GM23338 (cell line): Measurements from ENCODE around the gene KIF18B. TPM values are rescaled to one million over a fixed set of nuclear protein-coding genes. Genes with fewer than 3 reads are reported as not detected.
"Not testable (repeated sequence)": the region's sequence is repeated elsewhere in the genome, so short reads cannot be mapped to it uniquely, and the experiment has no call there.

Experiments used
- ATAC-seq: fragments of 200-7000 bp; cut with Tn5 transposase; 3 replicates; pipeline ENCODE4 v1.9.1; 2020
- DNase-seq: peaks from one replicate; pipeline ENCODE4 v3.0.0-alpha.2; 2015; ENCODE audit warnings: low spot score
- H2AFZ ChIP-seq: fragments of 200-600 bp; sonication (generic); 2 replicates; pipeline ENCODE4 v1.8.0; 2016; ENCODE audit warnings: antibody characterized with exemption, mild to moderate bottlenecking, moderate library complexity
- H3F3A ChIP-seq: fragments of 200-600 bp; sonication (generic); replicated peaks from 2 replicates; pipeline ENCODE4 v1.8.0; 2017; ENCODE audit warnings: antibody characterized with exemption, mixed run types, low read depth
- H3K27ac ChIP-seq: fragments of 200-600 bp; sonication (generic); 2 replicates; pipeline ENCODE4 v1.6.1; 2016; ENCODE audit warnings: low read depth
- H3K27me3 ChIP-seq: fragments of 200-600 bp; sonication (generic); 2 replicates; pipeline ENCODE4 v1.8.0; 2016; ENCODE audit warnings: mild to moderate bottlenecking, mixed run types, moderate library complexity; ENCODE audit not compliant: insufficient read depth
- H3K36me3 ChIP-seq: fragments of 200-600 bp; sonication (generic); 2 replicates; pipeline ENCODE4 v1.8.0; 2016; ENCODE audit warnings: mild to moderate bottlenecking; ENCODE audit not compliant: insufficient read depth
- H3K4me1 ChIP-seq: fragments of 200-600 bp; sonication (generic); 2 replicates; pipeline ENCODE4 v1.8.0; 2016; ENCODE audit warnings: mild to moderate bottlenecking, moderate library complexity; ENCODE audit not compliant: insufficient read depth
- H3K4me2 ChIP-seq: fragments of 200-600 bp; sonication (generic); 2 replicates; pipeline ENCODE4 v1.7.1; 2017; ENCODE audit warnings: mixed run types
- H3K4me3 ChIP-seq: fragments of 200-600 bp; sonication (generic); 2 replicates; pipeline ENCODE4 v1.6.1; 2016; ENCODE audit warnings: mixed run types
- H3K79me2 ChIP-seq: fragments of 200-600 bp; sonication (generic); replicated peaks from 2 replicates; pipeline ENCODE4 v1.8.0; 2017; ENCODE audit warnings: mild to moderate bottlenecking; ENCODE audit not compliant: insufficient read depth
- H3K9me2 ChIP-seq: fragments of 200-600 bp; sonication (generic); 2 replicates; pipeline ENCODE4 v1.8.0; 2017; ENCODE audit not compliant: insufficient read depth
- H4K20me1 ChIP-seq: fragments of 200-600 bp; sonication (generic); replicated peaks from 2 replicates; pipeline ENCODE4 v1.8.0; 2017; ENCODE audit warnings: mild to moderate bottlenecking; ENCODE audit not compliant: insufficient read depth
- H3K27ac Mint-ChIP-seq: 2 replicates; pipeline ENCODE4 v1.8.0; 2020; ENCODE audit warnings: inconsistent platforms, mild to moderate bottlenecking, moderate library complexity, mixed read lengths
- H3K27me3 Mint-ChIP-seq: 3 replicates; pipeline ENCODE4 v1.8.0; 2022; ENCODE audit warnings: low read depth, mild to moderate bottlenecking, moderate library complexity, mixed read lengths, inconsistent platforms; ENCODE audit not compliant: insufficient read depth, poor library complexity
- H3K36me3 Mint-ChIP-seq: 3 replicates; pipeline ENCODE4 v1.8.0; 2021; ENCODE audit warnings: low read depth, mild to moderate bottlenecking, inconsistent platforms, moderate library complexity, mixed read lengths
- H3K4me1 Mint-ChIP-seq: 3 replicates; pipeline ENCODE4 v1.8.0; 2020; ENCODE audit warnings: mild to moderate bottlenecking, inconsistent platforms, mixed read lengths
- H3K4me3 Mint-ChIP-seq: 3 replicates; pipeline ENCODE4 v1.8.0; 2021; ENCODE audit warnings: moderate library complexity, mild to moderate bottlenecking, inconsistent platforms, mixed read lengths
- H3K9me3 Mint-ChIP-seq: 3 replicates; pipeline ENCODE4 v1.8.0; 2020; ENCODE audit warnings: moderate library complexity, mild to moderate bottlenecking, inconsistent platforms, mixed read lengths
- CREB1 ChIP-seq: fragments of 250-450 bp; sonication (Bioruptor Pico); IDR thresholded peaks from 2 replicates; pipeline ENCODE4 v1.5.0; 2020; ENCODE audit warnings: low read depth, mild to moderate bottlenecking, moderate library complexity
- ETS1 ChIP-seq: IDR thresholded peaks from 2 replicates; pipeline ENCODE4 v1.6.1; 2016; ENCODE audit warnings: antibody characterized with exemption
- EZH2phosphoT487 ChIP-seq: fragments of 200-600 bp; sonication (generic); IDR thresholded peaks from one replicate; pipeline ENCODE4 v1.8.1; 2018; ENCODE audit warnings: antibody characterized with exemption; ENCODE audit not compliant: unreplicated experiment
- ZNF331 ChIP-seq: fragments of 250-450 bp; sonication (Bioruptor Pico); IDR thresholded peaks from 2 replicates; pipeline ENCODE4 v1.5.0; 2020; ENCODE audit warnings: low read depth, mild to moderate bottlenecking, moderate library complexity
- ZNF462 ChIP-seq: fragments of 250-450 bp; sonication (Bioruptor Pico); IDR thresholded peaks from 2 replicates; pipeline ENCODE4 v1.5.0; 2020; ENCODE audit warnings: mild to moderate bottlenecking, moderate library complexity
- polyA plus RNA-seq: library from polyadenylated mRNA; unstranded; fragments of >200 nt; fragmentation: Nextera tagmentation; extraction: Ambion mirVana; gene quantifications from 2 replicates; pipeline ENCODE4 v1.2.1, GENCODE V29; 2016
- total RNA-seq: library from RNA; depleted of rRNA; stranded (reverse); fragments of >200 nt; shearing (Covaris generic); gene quantifications from 2 replicates; pipeline ENCODE4 v1.2.3, GENCODE V29; 2014

The KIF18B gene
- total and polyA plus RNA-seq, 2 experiments from 2014 or later, result 14.1 to 28.4 TPM

GRCh38 chr17:44945652-44946051 is 1.9 kb downstream of the KIF18B start:
- H3K4me3 Mint-ChIP-seq, result peak overlapping the region; percentile 97

GRCh38 chr17:44942456-44942855 is 5.1 kb downstream of the KIF18B start:
- Histone ChIP-seq H4K20me1 (peaks cover 42% of the 10 kb centered on the region), H2AFZ (no peak overlapping the region), H3K79me2 (peaks cover 100% of the 10 kb centered on the region), H3K36me3 (peaks cover 20% of the 10 kb centered on the region), H3K27me3 (no peaks in the 10 kb centered on the region), H3K9me2 (no peaks in the 10 kb centered on the region), H3K4me1 (peaks cover 12% of the 10 kb centered on the region), H3F3A (no peaks in the 10 kb centered on the region; the same call in 1 of the 2 replicates), H3K4me3 (no peak overlapping the region), H3K27ac (peak overlapping the region; percentile 58; the same call in 1 of the 2 replicates), H3K4me2 (no peak overlapping the region)
- ATAC-seq, result no peak
- peaks cover 21% of the 10 kb centered on the region for H3K4me1 Mint-ChIP-seq
- peaks cover 6% of the 10 kb centered on the region for H3K27me3 Mint-ChIP-seq
- H3K9me3 Mint-ChIP-seq, result no peaks in the 10 kb centered on the region
- peaks cover 59% of the 10 kb centered on the region for H3K36me3 Mint-ChIP-seq
- no peak for DNase-seq
- H3K4me3 Mint-ChIP-seq, result no peak overlapping the region
- H3K27ac Mint-ChIP-seq, result no peak overlapping the region
- TF ChIP-seq CREB1 (no peak), ZNF331 (no peak), ETS1 (no peak), ZNF462 (no peak), EZH2phosphoT487 (no peak)

More at GRCh38 chr17:44945652-44946051, 1.9 kb downstream of the KIF18B start:
- not testable (repeated sequence) for H3K4me2 ChIP-seq, H3K27ac Mint-ChIP-seq, H3K9me2 ChIP-seq, H3F3A ChIP-seq, ATAC-seq, H3K36me3 ChIP-seq, DNase-seq, H3K27me3 ChIP-seq, H3K27ac ChIP-seq, H2AFZ ChIP-seq, H3K9me3 Mint-ChIP-seq, H3K4me3 ChIP-seq, H3K27me3 Mint-ChIP-seq
- Histone ChIP-seq H3K79me2 (peaks cover 68% of the 10 kb centered on the region), H4K20me1 (peaks cover 36% of the 10 kb centered on the region), H3K4me1 (peaks cover 16% of the 10 kb centered on the region)
- Mint-ChIP-seq H3K4me1 (peaks cover 14% of the 10 kb centered on the region), H3K36me3 (peaks cover 41% of the 10 kb centered on the region)
